ENCODE measurements around the gene C19orf81. TPM values are rescaled to one million over a fixed set of nuclear protein-coding genes. Genes with fewer than 3 reads are reported as not detected.

C19orf81 gene
- total and polyA plus RNA-seq, 5 donors from 2014 or later: not detected

GRCh38 chr19:50662651-50663481 lies 13.6 kb downstream of the C19orf81 start:
- H3K4me1 Mint-ChIP-seq: peaks cover 4 to 17% (median 8%) of the 10 kb centered on the region in 4 donors
- peaks cover 14% of the 10 kb centered on the region for H3K4me1 ChIP-seq (ENCODE audit: control insufficient read depth, insufficient read depth, low read length, poor library complexity, severe bottlenecking)
- H3K36me3 ChIP-seq (ENCODE audit: control insufficient read depth, insufficient read depth, low read length): no peaks in the 10 kb centered on the region
- no peak overlapping the region for H3K4me3 ChIP-seq (ENCODE audit: low read depth, low read length)
- H3K27me3 Mint-ChIP-seq: peaks cover 44% of the 10 kb centered on the region
- DNase-seq (no peak), ATAC-seq (ENCODE audit: low read depth in 2 of 2) (no peak)
- no peak overlapping the region for H3K4me3 Mint-ChIP-seq
- H3K9me3 ChIP-seq (ENCODE audit: control insufficient read depth in 2 of 2, low read length in 2 of 2): peaks cover 0 to 5% of the 10 kb centered on the region in 2 experiments
- H3K27ac Mint-ChIP-seq: no peak overlapping the region
- no peaks in the 10 kb centered on the region for H3K36me3 Mint-ChIP-seq
- H3K27me3 ChIP-seq (ENCODE audit: control insufficient read depth, insufficient read depth, low read length): no peaks in the 10 kb centered on the region
- H3K27ac ChIP-seq (ENCODE audit: insufficient read depth, low read length, poor library complexity, severe bottlenecking): no peak overlapping the region
- H3K9me3 Mint-ChIP-seq: peaks cover 0 to 7% (median 1%) of the 10 kb centered on the region in 7 donors

- DNase-seq (no peak), ATAC-seq (ENCODE audit: low read depth in 2 of 2) (no peak)
- peaks cover 39% of the 10 kb centered on the region for H3K27me3 Mint-ChIP-seq
- no peaks in the 10 kb centered on the region for H3K36me3 Mint-ChIP-seq
- H3K4me1 Mint-ChIP-seq: peaks cover 0 to 11% (median 3%) of the 10 kb centered on the region in 4 donors
- Histone ChIP-seq H3K36me3 (ENCODE audit: control insufficient read depth, insufficient read depth, low read length) (no peaks in the 10 kb centered on the region), H3K4me1 (ENCODE audit: control insufficient read depth, insufficient read depth, low read length, poor library complexity, severe bottlenecking) (peaks cover 8% of the 10 kb centered on the region), H3K9me3 (ENCODE audit: control insufficient read depth in 2 of 2, low read length in 2 of 2) (peaks cover 0 to 4% of the 10 kb centered on the region in 2 experiments), H3K4me3 (ENCODE audit: low read depth, low read length) (no peak overlapping the region), H3K27ac (ENCODE audit: insufficient read depth, low read length, poor library complexity, severe bottlenecking) (no peak overlapping the region), H3K27me3 (ENCODE audit: control insufficient read depth, insufficient read depth, low read length) (no peaks in the 10 kb centered on the region)
- peaks cover 0 to 4% (median 1%) of the 10 kb centered on the region in 7 donors for H3K9me3 Mint-ChIP-seq
- no peak overlapping the region for H3K27ac Mint-ChIP-seq
- peak overlapping the region in 1 of 4 donors; percentile 6 for H3K4me3 Mint-ChIP-seq
Observed at GRCh38 chr19:50663482-50663790, 14.2 kb downstream of the C19orf81 start.

- Histone ChIP-seq H3K4me3 (ENCODE audit: low read depth, low read length) (no peak overlapping the region), H3K9me3 (ENCODE audit: control insufficient read depth in 2 of 2, low read length in 2 of 2) (no peaks in the 10 kb centered on the region), H3K36me3 (ENCODE audit: control insufficient read depth, insufficient read depth, low read length) (no peaks in the 10 kb centered on the region), H3K27me3 (ENCODE audit: control insufficient read depth, insufficient read depth, low read length) (no peaks in the 10 kb centered on the region), H3K4me1 (ENCODE audit: control insufficient read depth, insufficient read depth, low read length, poor library complexity, severe bottlenecking) (peaks cover under 1% of the 10 kb centered on the region), H3K27ac (ENCODE audit: insufficient read depth, low read length, poor library complexity, severe bottlenecking) (no peak overlapping the region)
- Mint-ChIP-seq H3K9me3 (peaks cover 0 to 2% (median 1%) of the 10 kb centered on the region in 7 donors), H3K27me3 (peaks cover 38% of the 10 kb centered on the region), H3K27ac (no peak overlapping the region), H3K36me3 (no peaks in the 10 kb centered on the region), H3K4me3 (no peak overlapping the region), H3K4me1 (peaks cover 0 to 7% (median 3%) of the 10 kb centered on the region in 4 donors)
- DNase-seq (no peak), ATAC-seq (ENCODE audit: low read depth in 2 of 2) (no peak)
Observed at GRCh38 chr19:50664204-50664603, 15.0 kb downstream of the C19orf81 start.

GRCh38 chr19:50666346-50667176 lies 17.3 kb downstream of the C19orf81 start:
- no peak overlapping the region for H3K4me3 Mint-ChIP-seq
- no peaks in the 10 kb centered on the region for H3K27me3 ChIP-seq (ENCODE audit: control insufficient read depth, insufficient read depth, low read length)

GRCh38 chr19:50667177-50667758 lies 18.0 kb downstream of the C19orf81 start:
- Histone ChIP-seq H3K4me3 (ENCODE audit: low read depth, low read length) (no peak overlapping the region), H3K27ac (ENCODE audit: insufficient read depth, low read length, poor library complexity, severe bottlenecking) (no peak overlapping the region), H3K9me3 (ENCODE audit: control insufficient read depth in 2 of 2, low read length in 2 of 2) (no peaks in the 10 kb centered on the region), H3K4me1 (ENCODE audit: control insufficient read depth, insufficient read depth, low read length, poor library complexity, severe bottlenecking) (no peaks in the 10 kb centered on the region), H3K27me3 (ENCODE audit: control insufficient read depth, insufficient read depth, low read length) (no peaks in the 10 kb centered on the region), H3K36me3 (ENCODE audit: control insufficient read depth, insufficient read depth, low read length) (no peaks in the 10 kb centered on the region)
- ATAC-seq (ENCODE audit: low read depth in 2 of 2): no peak
- Mint-ChIP-seq H3K27me3 (peaks cover 55% of the 10 kb centered on the region), H3K9me3 (peaks cover 0 to 3% (median 0%) of the 10 kb centered on the region in 7 donors), H3K36me3 (peaks cover 4% of the 10 kb centered on the region), H3K4me3 (no peak overlapping the region), H3K4me1 (peaks cover 0 to 6% (median 1%) of the 10 kb centered on the region in 4 donors), H3K27ac (no peak overlapping the region)
- DNase-seq: no peak

More at GRCh38 chr19:50666346-50667176, 17.3 kb downstream of the C19orf81 start:
- ATAC-seq (ENCODE audit: low read depth in 2 of 2) (no peak), DNase-seq (no peak)
- no peak overlapping the region for H3K27ac Mint-ChIP-seq
- peaks cover 0 to 3% (median 0%) of the 10 kb centered on the region in 7 donors for H3K9me3 Mint-ChIP-seq
- H3K27me3 Mint-ChIP-seq: peaks cover 55% of the 10 kb centered on the region
- H3K4me1 ChIP-seq (ENCODE audit: control insufficient read depth, insufficient read depth, low read length, poor library complexity, severe bottlenecking): no peaks in the 10 kb centered on the region
- peaks cover 0 to 6% (median 1%) of the 10 kb centered on the region in 4 donors for H3K4me1 Mint-ChIP-seq
- no peaks in the 10 kb centered on the region for H3K36me3 ChIP-seq (ENCODE audit: control insufficient read depth, insufficient read depth, low read length)
- H3K4me3 ChIP-seq (ENCODE audit: low read depth, low read length): no peak overlapping the region
- H3K9me3 ChIP-seq (ENCODE audit: control insufficient read depth in 2 of 2, low read length in 2 of 2): no peaks in the 10 kb centered on the region
- peaks cover 4% of the 10 kb centered on the region for H3K36me3 Mint-ChIP-seq
- H3K27ac ChIP-seq (ENCODE audit: insufficient read depth, low read length, poor library complexity, severe bottlenecking): no peak overlapping the region

GRCh38 chr19:50667759-50668231 lies 18.6 kb downstream of the C19orf81 start:
- peaks cover 52% of the 10 kb centered on the region for H3K27me3 Mint-ChIP-seq
- no peak for ATAC-seq (ENCODE audit: low read depth in 2 of 2)

GRCh38 chr19:50668416-50668815 lies 19.2 kb downstream of the C19orf81 start:
- DNase-seq: no peak
- Mint-ChIP-seq H3K4me3 (no peak overlapping the region), H3K27ac (no peak overlapping the region), H3K27me3 (peaks cover 52% of the 10 kb centered on the region), H3K36me3 (peaks cover 4% of the 10 kb centered on the region), H3K9me3 (peaks cover 0 to 6% (median 0%) of the 10 kb centered on the region in 7 donors), H3K4me1 (peaks cover 0 to 2% (median under 1%) of the 10 kb centered on the region in 4 donors)
- Histone ChIP-seq H3K27me3 (ENCODE audit: control insufficient read depth, insufficient read depth, low read length) (no peaks in the 10 kb centered on the region), H3K4me1 (ENCODE audit: control insufficient read depth, insufficient read depth, low read length, poor library complexity, severe bottlenecking) (no peaks in the 10 kb centered on the region), H3K36me3 (ENCODE audit: control insufficient read depth, insufficient read depth, low read length) (no peaks in the 10 kb centered on the region), H3K27ac (ENCODE audit: insufficient read depth, low read length, poor library complexity, severe bottlenecking) (no peak overlapping the region), H3K9me3 (ENCODE audit: control insufficient read depth in 2 of 2, low read length in 2 of 2) (no peaks in the 10 kb centered on the region), H3K4me3 (ENCODE audit: low read depth, low read length) (no peak overlapping the region)
- no peak for ATAC-seq (ENCODE audit: low read depth in 2 of 2)

More at GRCh38 chr19:50667759-50668231, 18.6 kb downstream of the C19orf81 start:
- Histone ChIP-seq H3K4me3 (ENCODE audit: low read depth, low read length) (no peak overlapping the region), H3K9me3 (ENCODE audit: control insufficient read depth in 2 of 2, low read length in 2 of 2) (no peaks in the 10 kb centered on the region), H3K4me1 (ENCODE audit: control insufficient read depth, insufficient read depth, low read length, poor library complexity, severe bottlenecking) (no peaks in the 10 kb centered on the region), H3K27me3 (ENCODE audit: control insufficient read depth, insufficient read depth, low read length) (no peaks in the 10 kb centered on the region), H3K36me3 (ENCODE audit: control insufficient read depth, insufficient read depth, low read length) (no peaks in the 10 kb centered on the region), H3K27ac (ENCODE audit: insufficient read depth, low read length, poor library complexity, severe bottlenecking) (no peak overlapping the region)
- no peak for DNase-seq
- Mint-ChIP-seq H3K4me3 (no peak overlapping the region), H3K27ac (no peak overlapping the region), H3K36me3 (peaks cover 4% of the 10 kb centered on the region), H3K9me3 (peaks cover 0 to 3% (median 0%) of the 10 kb centered on the region in 7 donors), H3K4me1 (peaks cover 0 to 6% (median 1%) of the 10 kb centered on the region in 4 donors)

Data from CD4-positive, CD25-positive, alpha-beta regulatory T cell (primary cell).